ENCODE measurements around the gene PHLDB2.
A peak's percentile ranks its signal among the peaks of the same experiment; 100 is the strongest.
"Not testable (repeated sequence)": the region's sequence is repeated elsewhere in the genome, so short reads cannot be mapped to it uniquely, and the experiment has no call there.

Gene PHLDB2

DNA sequence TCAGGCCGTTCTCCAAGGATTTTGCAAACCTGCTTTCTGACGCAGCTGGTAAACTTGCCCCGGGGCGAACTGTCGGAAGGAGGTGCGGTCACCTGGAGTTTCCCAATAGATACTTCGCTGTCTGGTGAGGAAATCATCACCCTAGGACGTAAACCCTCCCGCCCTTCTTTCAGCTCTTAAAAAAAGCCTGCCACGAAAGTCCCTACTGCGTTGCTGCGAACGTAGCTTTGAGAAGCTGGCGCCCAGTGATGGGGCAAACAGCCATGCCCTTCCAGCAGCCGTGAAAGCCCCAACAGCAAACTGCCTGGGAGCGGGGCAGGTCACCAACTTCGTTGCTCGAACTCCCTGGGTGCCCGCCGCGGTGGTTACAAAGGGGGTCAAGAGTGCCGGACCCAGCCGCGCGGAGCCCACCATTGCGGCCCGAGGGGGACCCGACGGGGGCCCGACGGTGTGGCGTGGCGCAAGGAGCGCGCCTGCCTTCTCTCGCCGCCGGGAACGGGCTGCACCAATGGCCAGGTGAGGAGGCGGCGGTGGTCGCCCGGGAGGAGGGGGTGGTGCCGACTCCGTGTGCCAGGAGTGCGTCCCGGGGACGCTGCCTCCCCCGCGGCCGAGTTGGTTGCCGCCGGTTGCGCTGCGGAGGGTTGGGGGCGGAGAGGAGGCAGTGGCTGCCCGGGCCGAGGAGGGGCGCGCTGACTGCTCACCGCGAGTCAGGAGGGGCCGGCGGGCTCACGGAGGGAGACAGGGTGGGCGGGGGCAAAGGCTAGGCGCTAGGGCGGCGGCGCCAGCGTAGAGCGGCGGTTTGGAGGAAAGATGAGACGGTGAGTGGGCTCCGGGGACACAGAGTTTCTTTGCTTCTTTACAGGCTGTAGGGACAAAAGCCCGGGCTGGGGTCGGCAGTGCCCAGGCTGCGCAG is at the start of gene PHLDB2:
PHLDB2 (plus strand) TSS at position 205 of the 913 bp plus-strand sequence. CDS start 24,813 bp downstream, outside the sequence.
- DNase-seq, result peak; percentile 64 to 71

DNA sequence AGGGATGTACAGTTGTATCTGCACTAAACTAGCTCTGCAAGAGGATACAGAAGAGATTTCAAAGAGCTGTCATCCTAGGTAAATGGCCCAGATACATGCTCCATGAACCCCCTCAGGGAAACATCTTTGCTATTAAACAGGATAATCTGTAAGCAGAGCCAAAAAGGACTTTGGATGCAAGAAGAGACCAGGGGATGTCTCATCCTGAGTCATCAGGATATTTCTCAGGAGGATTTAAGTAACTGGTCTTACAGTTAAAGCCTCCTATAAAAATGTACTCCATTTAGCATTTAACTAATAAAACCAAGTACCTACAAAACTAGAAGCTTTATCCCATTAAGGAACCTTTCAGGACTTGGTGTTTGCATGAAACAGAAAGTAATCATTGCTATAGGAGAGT is 48.2 kb upstream of the PHLDB2 start:
- DNase-seq, result no peak

DNA sequence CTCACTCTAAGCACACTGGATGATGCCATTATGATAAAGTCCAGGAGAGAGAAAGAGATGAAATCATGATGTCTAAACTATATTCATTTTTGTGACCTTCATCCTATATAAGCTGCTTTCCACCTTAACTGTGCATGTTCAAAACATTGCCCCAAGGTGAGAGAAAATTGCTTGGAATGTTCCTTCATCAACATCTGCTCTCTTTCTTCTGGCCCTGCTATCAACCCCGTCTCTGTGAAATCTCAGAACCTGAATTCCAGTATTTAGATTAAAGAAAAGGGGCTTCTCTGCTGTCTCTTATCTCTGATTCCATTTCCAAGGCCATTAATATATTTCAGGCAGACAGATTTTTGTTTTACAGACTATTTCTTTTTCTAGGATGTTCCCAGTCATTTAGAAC is 47.3 kb upstream of the PHLDB2 start:
- no peak for DNase-seq

DNA sequence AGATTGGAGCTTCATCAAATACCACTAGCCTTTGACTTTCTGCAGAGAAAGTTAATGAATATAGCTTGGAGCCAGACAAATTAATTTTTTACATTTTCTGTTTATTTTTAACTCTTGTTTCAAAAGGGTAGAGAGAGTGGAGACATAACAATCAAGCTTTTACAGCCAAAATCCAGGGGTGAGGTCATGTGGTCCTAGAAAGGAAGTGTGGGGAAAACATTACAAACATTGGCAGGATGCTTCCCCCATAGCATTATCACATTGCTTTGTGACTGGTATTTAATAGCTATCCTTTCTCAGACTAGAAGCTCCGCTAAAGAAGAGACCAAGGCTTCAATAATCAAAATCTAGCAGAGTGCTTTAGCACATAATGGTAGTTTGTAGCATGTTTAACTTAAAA is 46.4 kb upstream of the PHLDB2 start:
- no peak for DNase-seq

DNA sequence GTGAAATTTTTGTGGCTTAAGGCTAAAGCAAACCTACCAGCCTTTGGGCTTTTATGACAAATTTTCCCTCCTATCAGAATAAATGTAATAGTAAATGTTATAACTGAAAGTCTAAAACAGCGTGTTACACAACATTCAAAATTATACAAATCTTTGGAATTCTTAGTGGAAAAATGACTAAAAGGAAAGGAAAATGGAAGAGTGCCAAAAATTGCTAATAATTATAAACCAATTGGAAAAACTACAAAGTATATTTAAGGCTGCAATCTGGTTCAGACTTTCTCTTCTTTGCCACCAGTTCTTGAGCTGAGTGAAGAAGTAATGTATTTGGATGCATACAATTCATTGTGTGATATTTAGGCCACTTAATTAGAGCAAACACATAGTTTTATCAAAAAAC is 45.6 kb upstream of the PHLDB2 start:
- no peak for DNase-seq

DNA sequence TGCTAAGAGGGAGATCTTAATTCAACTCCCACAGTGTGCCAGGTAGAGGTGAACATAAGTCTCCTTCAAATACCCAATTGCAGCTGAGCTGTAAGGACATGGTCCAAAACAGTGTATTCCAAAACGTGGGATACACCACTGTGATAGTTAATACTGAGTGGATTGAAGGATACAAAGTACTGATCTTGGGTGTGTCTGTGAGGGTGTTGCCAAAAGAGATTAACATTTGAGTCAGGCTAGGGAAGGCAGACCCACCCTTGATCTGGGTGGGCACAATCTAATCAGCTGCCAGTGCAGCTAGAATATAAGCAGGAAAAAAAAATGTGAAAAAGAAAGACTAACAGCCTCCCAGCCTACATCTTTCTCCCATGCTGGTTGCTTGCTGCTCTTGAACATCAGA is 45.1 kb upstream of the PHLDB2 start:
- no peak for DNase-seq

DNA sequence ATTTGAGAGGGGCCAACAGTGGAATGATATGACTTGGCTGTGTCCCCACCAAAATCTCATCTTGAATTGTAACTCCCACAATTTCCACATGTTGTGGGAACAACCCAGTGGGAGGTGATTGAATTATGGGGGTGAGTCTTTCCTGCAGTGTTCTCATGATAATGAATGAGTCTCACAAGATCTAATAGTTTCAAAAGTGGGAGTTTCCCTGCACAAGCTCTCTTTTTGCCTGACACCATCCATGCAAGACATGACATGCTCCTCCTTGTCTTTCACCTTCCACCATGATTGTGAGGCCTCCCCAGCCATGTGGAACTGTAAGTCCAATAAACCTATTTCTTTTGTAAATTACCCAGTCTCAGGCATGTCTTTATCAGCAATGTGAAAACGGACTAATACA is 42.3 kb upstream of the PHLDB2 start:
- DNase-seq, result not testable (repeated sequence)

DNA sequence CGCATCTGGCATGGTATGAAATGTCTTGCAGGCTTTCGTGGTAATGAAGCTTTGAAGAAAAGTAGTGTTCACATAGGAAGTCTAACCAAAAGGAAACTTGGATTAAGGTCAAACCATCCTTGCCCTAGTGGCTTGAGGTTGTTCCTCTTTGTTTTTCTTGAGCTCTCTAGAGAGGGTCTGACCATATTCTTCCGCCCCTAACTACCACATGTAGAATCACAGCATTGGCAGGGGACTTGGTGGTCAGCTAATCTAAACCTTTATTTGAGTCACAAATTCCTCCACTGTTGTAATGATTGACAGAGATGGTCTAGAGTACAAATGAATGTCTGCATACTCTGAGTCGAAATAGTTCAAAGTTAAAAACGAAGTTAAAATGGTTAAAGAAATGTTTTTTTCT is 39.1 kb upstream of the PHLDB2 start:
- DNase-seq, result no peak

DNA sequence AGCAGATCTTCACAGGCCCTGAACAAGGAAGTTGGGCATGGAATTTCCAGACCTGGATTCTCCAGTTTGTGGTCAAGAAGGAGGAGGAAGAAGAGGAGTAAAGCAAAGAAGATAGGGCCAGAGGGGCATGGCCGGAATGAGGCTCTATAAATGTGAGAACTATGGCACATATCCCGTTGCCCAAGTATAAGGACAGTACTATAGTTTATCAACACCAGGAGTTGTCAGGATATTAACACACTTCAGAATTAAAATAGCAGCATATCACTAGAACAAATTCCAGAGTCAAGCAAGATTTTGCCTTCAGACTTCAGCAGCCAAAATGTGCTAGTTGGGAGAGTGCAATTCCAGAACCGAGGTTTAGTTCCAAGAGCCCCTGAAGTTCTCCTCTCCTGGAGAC is 38.4 kb upstream of the PHLDB2 start:
- DNase-seq, result no peak

DNA sequence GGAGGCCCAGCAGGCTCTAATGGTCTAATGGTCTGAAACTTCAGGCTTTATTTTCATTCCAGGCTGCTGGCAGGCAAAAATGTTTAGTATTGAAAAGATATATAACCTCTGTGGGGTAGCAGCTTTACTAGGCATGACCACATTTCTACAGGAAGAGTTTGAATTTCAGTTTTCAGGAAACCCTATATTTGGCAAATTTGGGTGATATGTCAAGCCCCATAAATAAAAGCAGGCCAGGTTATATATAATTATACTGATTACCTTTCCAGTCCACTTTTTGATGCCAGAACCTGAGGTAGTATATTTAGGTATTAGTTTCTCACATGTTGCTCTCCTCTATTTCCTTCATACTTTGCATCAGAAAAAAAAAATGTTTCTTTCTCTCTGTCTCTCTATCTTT is 37.2 kb upstream of the PHLDB2 start:
- DNase-seq, result no peak

DNA sequence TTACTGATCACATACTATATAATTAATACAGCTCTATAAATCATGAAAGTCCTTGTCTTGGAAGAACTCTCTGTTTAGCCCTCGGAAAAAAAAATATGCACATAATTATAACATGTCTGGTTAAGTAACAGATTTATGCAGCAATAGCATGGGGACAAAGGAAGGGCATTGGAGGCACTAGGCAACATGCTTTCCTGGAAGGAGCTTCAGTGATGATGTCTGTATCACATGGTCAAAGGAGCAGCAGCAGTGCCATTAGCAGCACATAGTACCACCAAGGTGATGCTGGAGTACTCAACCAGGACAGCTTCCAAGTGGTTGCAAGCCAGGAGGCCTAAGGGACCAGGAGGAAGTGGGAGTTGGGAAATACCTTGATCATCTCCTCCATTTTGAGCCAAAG is 36.3 kb upstream of the PHLDB2 start:
- DNase-seq, result no peak

DNA sequence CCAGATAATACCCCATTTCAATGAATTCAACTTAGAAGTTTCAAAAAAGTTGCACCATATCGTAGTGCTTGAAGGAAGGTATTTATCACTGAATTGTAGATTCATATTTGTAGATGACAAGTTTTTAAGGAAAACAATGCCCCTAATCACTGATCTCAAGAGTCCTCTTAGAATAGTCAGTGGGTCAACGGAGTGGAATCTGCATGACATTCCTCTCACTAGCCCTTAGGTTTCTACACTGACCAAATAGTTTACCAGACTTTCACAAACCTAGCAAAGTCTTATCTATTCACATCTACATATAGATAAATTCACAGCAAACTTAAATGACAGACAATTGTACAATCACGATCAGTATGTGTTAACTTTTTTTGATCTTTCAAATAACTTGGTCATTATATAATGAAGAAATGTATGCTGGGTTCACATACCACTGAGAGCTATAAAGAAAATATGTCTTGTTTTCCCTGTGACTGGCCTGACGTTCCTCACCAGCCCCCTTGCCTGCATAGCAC is 35.7 kb upstream of the PHLDB2 start:
- DNase-seq, result no peak

DNA sequence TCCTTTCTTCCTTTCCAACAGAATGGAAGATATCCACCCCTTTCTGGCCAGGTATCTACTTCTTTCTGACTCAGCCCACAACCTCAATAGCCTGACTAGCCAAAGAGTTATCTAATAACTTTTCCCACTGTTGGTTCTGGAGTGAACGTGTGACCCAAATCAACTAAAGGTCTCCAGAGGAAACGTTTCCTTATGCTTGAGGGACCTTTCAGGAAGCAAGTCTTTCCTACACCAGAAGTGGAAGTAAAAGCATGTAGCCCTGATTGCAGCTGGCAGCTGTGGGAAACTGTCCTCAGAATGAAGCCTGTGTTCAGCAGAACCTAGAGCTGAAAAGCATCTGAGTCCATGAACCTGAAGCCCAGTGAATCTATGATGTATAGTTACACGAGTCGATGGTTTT is 34.7 kb upstream of the PHLDB2 start:
- no peak for DNase-seq

DNA sequence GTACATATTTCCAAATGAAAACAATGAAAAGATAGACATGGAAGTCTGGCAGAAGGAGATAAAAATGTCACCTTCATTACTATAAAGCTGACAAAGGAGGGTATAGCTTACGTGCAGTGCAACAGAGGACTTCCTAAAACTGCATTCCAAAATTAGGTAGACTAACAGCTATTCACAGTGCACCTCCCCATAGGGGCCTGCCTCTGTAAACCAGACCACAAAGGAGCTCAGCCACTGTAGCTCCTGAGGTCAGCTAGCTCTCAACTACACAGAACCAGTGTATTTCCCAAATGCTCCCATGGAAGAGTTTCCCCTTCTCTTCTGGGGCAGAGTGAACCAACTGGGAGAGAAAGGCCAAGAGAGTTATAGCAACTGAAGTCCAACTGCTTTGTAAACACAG is 31.2 kb upstream of the PHLDB2 start:
- no peak for DNase-seq

DNA sequence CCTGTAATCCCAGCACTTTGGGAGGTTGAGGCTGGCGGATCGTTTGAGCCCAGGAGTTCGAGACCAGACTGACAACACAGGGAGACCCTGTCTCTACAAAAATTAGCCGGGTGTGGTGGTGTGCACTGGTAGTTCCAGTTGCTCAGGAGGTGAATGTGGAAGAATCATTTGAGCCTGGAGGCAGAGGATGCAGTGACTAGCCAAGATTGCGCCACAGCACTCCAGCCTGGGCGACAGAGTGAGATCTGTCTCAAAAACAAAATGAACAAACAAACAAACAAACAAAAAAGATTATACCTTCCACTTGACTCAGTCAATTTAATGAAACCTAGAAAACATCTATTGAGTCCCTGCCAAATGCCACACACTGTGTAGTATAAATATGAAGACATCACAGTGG is 30.5 kb upstream of the PHLDB2 start:
- no peak for DNase-seq

DNA sequence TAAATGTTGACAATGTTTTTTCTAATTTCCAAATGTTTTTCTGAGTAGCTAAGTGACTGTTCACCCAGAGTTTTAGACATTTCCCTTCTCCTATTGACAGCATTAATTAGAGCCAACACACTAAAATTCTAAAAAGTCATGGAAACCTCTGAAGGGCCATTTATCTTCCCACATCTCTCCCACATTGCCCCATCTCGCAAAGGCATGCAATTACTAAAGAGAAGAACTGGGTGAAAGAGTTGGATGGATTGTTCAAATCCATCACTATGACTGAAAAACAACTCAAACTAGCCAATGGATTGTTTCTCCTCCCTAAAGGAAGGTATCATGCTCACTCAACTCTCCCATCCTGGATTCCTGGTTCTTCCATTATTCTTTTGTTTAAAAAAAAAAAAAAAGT is 30.0 kb upstream of the PHLDB2 start:
- DNase-seq, result no peak

DNA sequence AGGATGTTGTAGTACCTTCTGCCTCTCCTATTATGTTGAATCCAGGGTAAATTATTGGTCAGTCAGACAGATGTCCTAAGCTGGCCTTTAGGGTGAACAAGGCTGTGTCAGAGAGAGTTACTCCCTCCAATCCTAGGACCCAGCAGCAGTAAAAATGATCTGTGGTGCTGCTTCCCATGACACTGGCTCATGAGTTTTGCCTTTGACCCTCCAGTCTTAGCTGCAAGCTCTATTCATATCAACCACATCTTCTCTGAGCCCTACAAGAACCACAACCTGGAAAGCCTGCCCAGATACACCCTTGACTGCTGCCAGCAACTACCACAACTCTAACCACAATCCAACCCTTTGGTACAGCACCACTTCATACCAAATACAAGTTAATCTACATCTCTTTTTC is 27.2 kb upstream of the PHLDB2 start:
- DNase-seq, result peak; percentile 22 to 25

DNA sequence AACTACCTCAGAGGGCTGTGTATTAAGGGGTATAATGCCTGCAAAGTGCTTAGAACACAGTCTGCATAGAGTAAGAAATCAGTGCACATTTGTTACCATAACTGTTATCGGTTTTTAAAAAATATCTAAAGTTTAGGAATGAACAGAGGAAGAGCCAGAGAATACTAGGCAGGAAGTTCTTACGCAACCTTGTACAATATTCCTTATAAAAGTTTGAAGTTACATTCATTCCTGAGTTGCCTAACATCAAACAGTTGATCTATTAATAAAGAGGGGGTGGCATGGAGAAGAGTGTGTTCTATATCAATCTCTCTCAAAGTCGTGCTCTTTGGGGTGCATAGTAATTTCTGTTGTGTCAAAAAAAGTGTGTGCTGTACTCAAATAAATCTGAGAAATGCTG is 22.0 kb upstream of the PHLDB2 start:
- DNase-seq, result no peak

DNA sequence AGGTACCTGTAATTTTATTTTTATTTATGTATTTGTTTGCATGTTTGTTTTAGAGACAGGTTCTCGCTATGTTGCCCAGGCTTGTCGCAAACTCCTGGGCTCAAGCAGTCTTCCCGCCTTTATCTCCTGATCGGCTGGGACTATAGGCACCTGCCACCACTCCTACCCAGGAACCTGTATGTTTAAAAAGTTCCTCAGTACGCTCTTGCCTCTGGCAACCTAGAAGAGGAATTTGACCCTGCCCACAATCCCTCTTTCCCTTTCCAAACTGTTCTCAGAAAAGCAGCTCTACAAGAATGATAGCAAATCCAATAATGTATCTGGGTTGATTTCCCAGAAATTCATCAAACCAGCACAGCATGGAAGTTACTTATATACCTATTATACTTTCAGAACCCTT is 20.9 kb upstream of the PHLDB2 start:
- no peak for DNase-seq

DNA sequence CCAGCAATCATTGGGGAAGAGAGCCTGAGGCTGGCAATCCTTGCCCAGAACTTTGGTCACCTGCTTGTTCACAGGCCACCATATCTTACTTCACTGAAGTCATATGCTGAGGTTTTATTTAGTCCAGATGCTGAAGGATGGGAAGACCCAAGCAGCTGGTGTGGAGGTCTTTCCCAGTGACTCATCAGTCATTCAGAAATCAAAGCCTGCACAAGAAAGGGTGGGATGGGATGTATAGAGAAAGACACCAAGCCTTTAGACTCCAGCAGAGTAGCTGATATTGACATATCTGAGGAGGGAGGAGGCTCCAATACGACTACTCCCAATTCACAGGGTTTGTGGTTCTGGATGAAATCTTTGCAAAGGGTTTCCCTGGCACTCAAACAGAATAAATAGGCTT is 13.0 kb upstream of the PHLDB2 start:
- no peak for DNase-seq

DNA sequence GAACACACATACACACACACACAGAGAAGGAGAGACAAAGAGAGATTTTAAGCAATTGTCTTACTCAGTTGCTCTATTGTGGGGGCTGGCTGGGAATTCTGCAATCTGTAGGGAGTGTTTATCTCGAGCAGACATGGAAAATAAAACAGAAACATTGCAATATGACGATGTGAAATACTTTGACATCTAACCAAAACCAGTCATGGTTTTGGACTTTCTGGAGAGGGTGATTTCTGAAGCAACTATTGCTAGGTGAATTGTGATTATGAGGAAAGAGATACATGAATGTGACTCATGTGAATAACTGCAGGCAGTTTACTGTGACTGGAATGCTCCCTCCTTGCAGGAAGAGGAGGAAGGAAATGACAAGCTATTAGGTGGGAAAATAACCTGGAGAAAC is 12.3 kb upstream of the PHLDB2 start:
- DNase-seq, result no peak

DNA sequence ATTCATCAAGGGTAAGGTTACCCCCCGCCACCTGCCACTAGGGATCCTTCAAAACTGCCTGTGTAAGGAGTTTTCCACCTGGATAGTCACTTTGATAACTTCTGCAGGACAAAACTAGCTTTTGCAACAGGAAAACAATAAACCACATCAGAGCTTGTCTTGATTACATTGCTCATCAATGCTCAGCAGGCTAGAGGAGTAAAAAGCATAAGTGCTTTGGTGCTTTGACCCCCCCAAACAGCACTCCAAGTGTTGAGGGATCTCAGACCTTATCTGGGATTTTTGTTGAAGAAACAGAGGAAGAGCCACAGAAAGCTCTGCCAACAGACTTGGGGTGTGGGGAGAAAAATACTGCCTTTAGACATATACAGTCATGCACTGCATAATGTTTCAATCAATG is 10.8 kb upstream of the PHLDB2 start:
- DNase-seq, result no peak

DNA sequence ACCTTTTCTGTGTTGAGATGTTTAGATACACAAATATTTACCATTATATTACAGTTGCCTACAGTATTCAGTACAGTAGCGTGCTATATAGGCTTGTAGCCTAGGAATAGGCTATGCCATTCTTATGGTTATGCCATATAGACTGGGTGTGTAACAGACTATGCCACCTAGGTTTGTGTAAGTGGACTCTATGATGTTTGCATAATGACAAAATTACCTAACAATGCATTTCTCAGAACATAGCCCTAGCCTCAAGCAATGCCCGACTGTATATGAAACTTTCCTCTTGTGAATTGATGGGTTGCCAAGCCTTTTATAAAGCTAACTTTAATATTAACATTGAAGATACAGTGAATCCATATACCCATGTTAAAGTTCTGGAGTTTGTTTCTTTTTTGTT is 10.3 kb upstream of the PHLDB2 start:
- DNase-seq, result no peak

DNA sequence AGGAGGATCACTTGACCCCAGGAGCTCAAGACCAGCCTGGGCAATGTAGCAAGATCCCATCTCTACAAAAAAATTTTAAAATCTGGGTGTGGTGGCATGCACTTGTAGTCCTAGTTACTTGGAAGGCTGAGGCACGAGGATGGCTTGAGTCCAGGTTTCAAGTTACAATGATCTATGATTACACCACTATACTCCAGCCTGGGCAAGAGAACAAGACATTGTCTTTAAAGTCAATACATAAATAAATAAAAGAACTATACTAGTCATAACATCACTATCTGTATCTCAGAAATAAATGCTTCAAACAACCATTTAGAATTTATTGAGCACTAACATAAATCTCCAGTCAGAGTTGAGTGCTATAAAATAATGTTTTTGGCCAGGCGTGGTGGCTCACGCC is 8.5 kb upstream of the PHLDB2 start:
- no peak for DNase-seq

DNA sequence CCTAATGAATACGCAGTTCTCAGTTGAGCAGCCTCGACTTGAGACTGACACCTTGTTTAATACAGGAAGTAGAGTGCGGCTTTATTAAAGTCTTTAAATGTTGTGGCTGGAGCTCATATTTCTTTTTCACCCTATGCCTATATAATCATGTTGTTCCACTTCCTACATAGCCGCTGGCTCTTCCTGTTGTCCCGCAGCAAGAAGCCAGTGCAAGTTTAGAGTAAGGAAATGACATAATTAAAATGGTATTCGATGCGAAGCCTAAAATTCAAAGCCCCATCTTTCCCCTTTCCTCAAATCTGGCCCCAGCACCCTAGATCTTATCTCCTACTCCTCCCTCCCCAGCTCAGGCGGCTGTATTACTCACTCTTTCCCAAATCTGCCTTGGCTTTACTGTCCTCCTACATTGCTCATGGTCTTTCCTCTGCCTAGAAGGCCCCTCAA is 7.5 kb upstream of the PHLDB2 start:
- DNase-seq, result no peak
